ENCODE results near the gene RGS9.
A peak's percentile ranks its signal among the peaks of the same experiment; 100 is the strongest.

Gene RGS9

DNA sequence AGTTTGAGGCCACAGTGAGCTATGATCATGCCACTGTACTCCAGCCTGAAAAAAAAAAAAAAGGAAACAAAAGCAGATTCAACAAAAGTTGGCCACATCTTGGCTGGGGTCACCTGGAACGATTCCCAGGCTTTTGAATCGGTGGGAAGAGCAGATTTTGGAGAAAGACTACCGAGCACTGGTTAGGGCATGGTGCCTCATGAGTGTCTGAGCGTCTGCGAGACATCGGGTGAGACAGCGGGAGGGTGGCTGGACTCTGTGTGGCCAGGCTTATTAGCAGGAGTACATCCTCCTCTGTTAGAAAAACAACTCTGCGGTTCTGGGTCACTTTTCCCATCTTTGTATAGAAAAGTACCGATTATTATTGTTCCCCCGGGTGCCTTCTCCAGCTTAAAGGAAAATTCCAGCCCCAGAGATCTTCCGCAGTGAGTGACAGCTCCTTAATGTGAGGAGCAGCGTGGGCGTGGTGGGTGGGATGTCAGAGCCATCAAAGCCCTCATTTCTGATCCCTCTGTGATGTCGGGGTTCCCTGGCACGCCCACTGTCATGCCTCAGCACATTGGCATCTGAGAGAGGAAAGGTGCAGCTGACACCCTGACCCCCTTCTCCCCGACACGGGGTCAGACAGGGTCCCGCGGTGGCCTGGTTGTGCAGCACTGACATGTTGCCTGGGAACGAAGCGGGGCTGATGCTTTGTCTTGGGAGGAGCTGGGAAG is 6.9 kb downstream of the RGS9 start:
- Histone ChIP-seq H3K4me2 (peak overlapping the region in 8 of 11 experiments; percentile 1 to 64 (median 53); a peak in 11 of 22 replicates), H3K27me3 (peaks cover 3 to 11% (median 5%) of the 10 kb centered on the region in 11 experiments; a peak in 11 of 22 replicates), H3K4me1 (peaks cover 0 to 25% (median 21%) of the 10 kb centered on the region in 10 experiments; a peak in 14 of 20 replicates)

DNA sequence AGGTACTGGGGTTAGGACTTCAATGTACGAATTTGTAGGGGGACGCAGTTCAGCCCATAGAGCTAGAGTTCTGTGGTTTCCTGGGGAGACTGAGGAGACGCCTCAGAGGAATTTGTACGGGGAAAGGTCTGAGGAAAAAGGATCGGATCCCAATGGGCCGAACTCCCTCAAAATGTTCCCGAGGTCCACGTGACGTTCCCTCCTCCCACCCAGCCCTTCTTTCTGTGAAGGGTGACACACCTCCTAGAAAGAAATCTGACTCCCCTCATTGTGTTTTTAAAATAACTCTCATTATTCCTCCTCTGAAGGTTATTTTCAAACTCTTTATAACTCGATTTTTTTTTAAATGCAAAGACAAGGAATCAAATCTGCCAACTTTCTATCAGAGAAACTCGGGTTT is 8.6 kb downstream of the RGS9 start:
- Histone ChIP-seq H3K27ac (no peak overlapping the region), H3K36me3 (no peaks in the 10 kb centered on the region), H3K9ac (no peak overlapping the region), H3K4me2 (no peak overlapping the region), H4K20me1 (no peaks in the 10 kb centered on the region), H3K27me3 (0 out of 22 replicates have a peak, but pooled peaks cover 0 to 5% (median 0%) of the 10 kb centered on the region in 11 experiments), H3K4me3 (no peak overlapping the region), H3K9me3 (replicated peaks in 1 of 11) (no peaks in the 10 kb centered on the region), H3K4me1 (peaks cover 0 to 16% (median 14%) of the 10 kb centered on the region in 10 experiments; a peak in 11 of 20 replicates)
- no peak for TF ChIP-seq Cebpa-rat (IDR thresholded peaks at IDR 0.05)

More for the DNA sequence above, 6.9 kb downstream of the RGS9 start:
- H3K27ac ChIP-seq, result no peak overlapping the region
- no peaks in the 10 kb centered on the region for H3K9me3 ChIP-seq (replicated peaks in 1 of 11)
- H4K20me1 ChIP-seq, result no peaks in the 10 kb centered on the region
- 0 out of 22 replicates have a peak overlapping the region, but pooled peaks of 1 of the 11 experiments have one; percentile 14 for H3K9ac ChIP-seq
- no peak for TF ChIP-seq Cebpa-rat (IDR thresholded peaks at IDR 0.05)
- H3K4me3 ChIP-seq, result no peak overlapping the region
- H3K36me3 ChIP-seq, result no peaks in the 10 kb centered on the region

DNA sequence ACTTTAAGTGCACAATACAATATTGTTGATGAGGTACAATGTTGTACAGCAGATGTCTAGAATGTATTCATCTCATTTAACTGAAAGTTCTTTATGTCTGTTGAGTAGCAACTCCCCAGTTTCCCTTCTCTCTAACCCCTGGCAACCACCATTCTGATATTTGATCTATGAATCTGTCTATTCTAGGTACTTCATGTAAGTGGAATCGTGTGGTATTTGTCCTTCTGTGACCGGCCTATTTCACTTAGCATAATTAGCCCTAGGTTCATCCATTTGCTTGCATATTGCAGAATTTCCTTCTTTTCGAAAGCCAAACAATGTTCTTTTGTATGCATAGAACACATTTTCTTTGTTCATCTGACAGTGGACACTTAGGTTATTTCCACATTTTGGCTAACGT is 10.8 kb downstream of the RGS9 start:
- Histone ChIP-seq H3K27ac (no peak overlapping the region), H3K36me3 (no peaks in the 10 kb centered on the region), H3K4me2 (no peak overlapping the region), H4K20me1 (no peaks in the 10 kb centered on the region), H3K9ac (no peak overlapping the region), H3K9me3 (replicated peaks in 1 of 11) (no peaks in the 10 kb centered on the region), H3K4me3 (no peak overlapping the region), H3K27me3 (0 out of 22 replicates have a peak, but pooled peaks cover 0 to 5% (median 0%) of the 10 kb centered on the region in 11 experiments), H3K4me1 (peaks cover 0 to 16% (median 14%) of the 10 kb centered on the region in 10 experiments; a peak in 11 of 20 replicates)
- TF ChIP-seq Cebpa-rat (IDR thresholded peaks at IDR 0.05), result no peak

DNA sequence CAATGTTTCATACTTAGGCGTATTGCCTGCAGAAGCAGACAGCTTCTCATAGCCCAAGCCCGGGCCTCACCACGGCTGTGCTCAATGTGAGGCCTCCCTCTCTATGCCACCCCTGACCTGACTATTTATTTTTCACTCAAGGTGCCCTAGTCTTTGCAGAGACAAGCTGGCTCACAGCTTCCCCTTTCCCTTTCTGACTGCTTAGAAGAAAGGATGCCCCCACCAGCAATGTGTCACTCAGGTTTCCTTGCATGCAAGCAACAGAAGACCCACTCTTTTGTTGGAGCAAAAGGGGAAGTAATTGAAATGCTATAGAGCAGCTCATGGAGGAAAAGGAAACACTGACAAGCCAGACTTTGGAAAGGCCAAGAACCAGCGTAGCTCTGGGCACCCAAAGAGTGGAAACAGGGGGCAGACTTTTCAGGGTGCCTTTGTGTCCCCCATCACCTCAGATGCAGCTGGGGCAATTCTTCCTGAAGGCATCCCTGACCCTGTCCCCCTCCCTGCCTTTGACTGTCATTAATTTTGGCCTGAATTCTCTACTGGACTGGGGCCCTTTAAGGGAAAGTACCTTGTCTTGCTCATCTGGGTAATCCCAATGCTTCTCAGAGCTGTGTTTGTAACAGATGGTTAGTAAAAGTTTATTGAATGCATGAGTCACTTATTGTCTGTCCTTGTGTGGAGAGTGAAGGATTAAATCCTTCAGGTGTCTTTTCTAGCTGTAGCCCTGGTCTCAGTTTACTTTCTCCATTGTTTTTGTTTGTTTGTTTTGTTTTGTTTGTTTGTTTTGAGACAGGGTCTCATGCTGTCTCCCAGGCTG is 17.8 kb downstream of the RGS9 start:
- Histone ChIP-seq H3K27me3 (no peaks in the 10 kb centered on the region), H3K36me3 (no peaks in the 10 kb centered on the region), H3K4me2 (peak overlapping the region; percentile 61 to 89 (median 76)), H3K4me3 (peak overlapping the region in 1 of 10 experiments; percentile 11; a peak in 1 of 20 replicates), H3K9me3 (replicated peaks in 1 of 11) (peaks cover 0 to 6% (median 0%) of the 10 kb centered on the region in 11 experiments; a peak in 1 of 22 replicates), H4K20me1 (no peaks in the 10 kb centered on the region; a peak in 1 of 22 replicates), H3K27ac (peak overlapping the region in 9 of 11 experiments; percentile 50 to 66 (median 60); a peak in 19 of 22 replicates), H3K9ac (peak overlapping the region in 1 of 11 experiments; percentile 47; a peak in 1 of 22 replicates), H3K4me1 (peaks cover 21 to 46% (median 27%) of the 10 kb centered on the region in 10 experiments)
- no peak for TF ChIP-seq Cebpa-rat (IDR thresholded peaks at IDR 0.05)

DNA sequence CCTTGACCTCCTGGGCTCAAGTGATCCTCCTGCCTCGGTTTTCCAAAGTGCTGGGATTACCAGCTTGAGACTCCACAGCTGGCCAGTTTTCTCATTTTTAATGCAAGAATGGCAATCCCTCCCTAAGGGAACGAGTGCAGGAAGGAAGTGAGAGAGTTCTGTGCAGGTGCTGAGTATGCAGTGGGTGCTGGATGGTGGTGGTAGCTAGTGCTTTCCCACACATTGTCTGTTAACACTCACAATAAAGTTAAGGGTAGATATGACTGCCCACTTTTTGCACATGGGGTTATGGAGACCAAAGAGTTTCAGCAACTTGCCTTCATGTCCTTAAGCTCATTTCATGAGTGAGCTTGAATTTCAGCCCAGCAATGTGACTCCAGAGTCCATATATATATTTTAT is 18.5 kb downstream of the RGS9 start:
- no peak for TF ChIP-seq Cebpa-rat (IDR thresholded peaks at IDR 0.05)
- Histone ChIP-seq H3K27me3 (no peaks in the 10 kb centered on the region), H3K4me3 (peak overlapping the region in 2 of 10 experiments; percentile 11 to 14; a peak in 1 of 20 replicates), H3K4me1 (peaks cover 21 to 53% (median 28%) of the 10 kb centered on the region in 10 experiments), H4K20me1 (no peaks in the 10 kb centered on the region; a peak in 1 of 22 replicates), H3K9me3 (replicated peaks in 1 of 11) (peaks cover 0 to 6% (median 0%) of the 10 kb centered on the region in 11 experiments; a peak in 1 of 22 replicates), H3K27ac (peak overlapping the region in 6 of 11 experiments; percentile 50 to 66 (median 60); a peak in 11 of 22 replicates), H3K4me2 (peak overlapping the region; percentile 61 to 89 (median 76)), H3K36me3 (no peaks in the 10 kb centered on the region), H3K9ac (peak overlapping the region in 1 of 11 experiments; percentile 47; a peak in 1 of 22 replicates)

DNA sequence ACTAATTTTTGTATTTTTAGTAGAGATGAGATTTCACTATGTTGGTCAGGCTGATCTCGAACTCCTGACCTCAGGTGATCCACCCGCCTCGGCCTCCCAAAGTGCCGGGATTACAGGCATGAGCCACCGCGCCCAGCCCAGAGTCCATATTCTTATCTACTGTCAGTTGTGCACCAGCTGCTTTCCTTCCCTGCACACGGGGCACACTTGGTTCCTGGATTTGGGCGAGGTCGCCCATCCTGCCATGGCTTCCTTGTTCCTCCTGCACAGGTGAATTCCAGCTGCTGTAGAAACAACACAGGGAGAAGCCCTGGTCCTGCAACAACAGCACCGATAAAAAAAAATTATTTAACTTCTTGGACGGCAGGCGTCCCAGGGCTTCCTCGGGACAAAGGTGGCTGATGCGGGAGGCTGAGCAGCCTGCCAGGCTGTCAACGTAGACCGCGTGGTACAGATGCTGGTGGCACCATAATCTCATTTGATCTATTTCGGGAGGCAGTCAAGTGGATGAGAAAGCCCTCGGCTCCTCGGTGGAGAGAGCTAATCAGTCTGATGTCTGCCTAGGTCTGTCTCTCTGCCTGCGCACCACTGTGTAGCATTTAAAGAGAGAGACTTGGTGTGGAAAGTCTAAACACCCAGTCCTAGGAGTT is 19.1 kb downstream of the RGS9 start:
- Histone ChIP-seq H3K4me3 (no peak overlapping the region), H3K4me2 (peak overlapping the region; percentile 61 to 89 (median 76)), H3K27ac (peak overlapping the region in 4 of 11 experiments; percentile 3 to 66 (median 58); a peak in 2 of 22 replicates), H3K9me3 (replicated peaks in 1 of 11) (peaks cover 0 to 6% (median 0%) of the 10 kb centered on the region in 11 experiments; a peak in 1 of 22 replicates), H3K36me3 (no peaks in the 10 kb centered on the region), H3K4me1 (peaks cover 21 to 58% (median 29%) of the 10 kb centered on the region in 10 experiments), H3K9ac (no peak overlapping the region), H3K27me3 (no peaks in the 10 kb centered on the region), H4K20me1 (no peaks in the 10 kb centered on the region; a peak in 1 of 22 replicates)
- no peak for TF ChIP-seq Cebpa-rat (IDR thresholded peaks at IDR 0.05)

DNA sequence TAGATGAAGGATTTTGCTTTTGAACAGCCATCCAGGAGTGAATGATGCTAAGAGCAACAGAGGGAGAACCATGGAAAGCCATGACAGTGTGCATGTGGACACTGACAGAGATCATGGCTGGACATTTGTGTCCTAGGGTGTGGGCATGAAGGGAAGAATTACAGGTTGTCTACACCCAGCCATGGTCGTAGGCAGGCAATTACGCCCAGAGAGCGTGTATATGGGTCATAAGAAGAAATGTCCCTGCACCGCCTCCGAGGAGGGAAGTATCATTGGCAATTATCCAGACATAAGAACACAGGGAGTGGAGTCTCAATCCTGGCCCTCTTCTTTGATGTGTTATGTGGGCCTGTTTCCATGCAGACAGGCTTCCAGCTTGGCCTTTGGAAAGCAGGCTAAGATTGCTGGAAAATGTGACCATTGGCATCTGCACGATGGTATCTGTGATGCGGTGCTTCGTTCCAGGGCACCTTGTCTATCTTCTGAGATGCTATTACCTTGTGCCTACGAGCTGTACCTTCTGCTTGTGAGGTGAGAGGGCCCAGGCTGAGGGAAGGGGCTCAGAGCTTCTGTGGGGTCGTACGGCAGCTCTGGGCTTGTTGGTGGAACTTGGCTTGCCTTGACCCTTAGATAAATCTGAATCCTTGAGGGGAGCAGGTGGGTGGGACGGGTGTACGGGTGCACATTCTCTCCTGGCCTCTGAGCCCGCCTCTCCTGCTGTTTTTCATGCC is 19.8 kb downstream of the RGS9 start:
- H3K9ac ChIP-seq, result no peak overlapping the region
- no peaks in the 10 kb centered on the region for H3K36me3 ChIP-seq
- H3K27ac ChIP-seq, result peak overlapping the region in 1 of 11 experiments; percentile 60; a peak in 1 of 22 replicates
- H3K4me3 ChIP-seq, result no peak overlapping the region
- H3K4me1 ChIP-seq, result peaks cover 21 to 58% (median 29%) of the 10 kb centered on the region in 10 experiments
- H4K20me1 ChIP-seq, result no peaks in the 10 kb centered on the region; a peak in 1 of 22 replicates
- peak overlapping the region in 5 of 11 experiments; percentile 76 to 89 (median 81); a peak in 7 of 22 replicates for H3K4me2 ChIP-seq
- H3K9me3 ChIP-seq (replicated peaks in 1 of 11), result peaks cover 0 to 6% (median 0%) of the 10 kb centered on the region in 11 experiments; a peak in 1 of 22 replicates
- no peaks in the 10 kb centered on the region for H3K27me3 ChIP-seq
- TF ChIP-seq Cebpa-rat (IDR thresholded peaks at IDR 0.05), result no peak

DNA sequence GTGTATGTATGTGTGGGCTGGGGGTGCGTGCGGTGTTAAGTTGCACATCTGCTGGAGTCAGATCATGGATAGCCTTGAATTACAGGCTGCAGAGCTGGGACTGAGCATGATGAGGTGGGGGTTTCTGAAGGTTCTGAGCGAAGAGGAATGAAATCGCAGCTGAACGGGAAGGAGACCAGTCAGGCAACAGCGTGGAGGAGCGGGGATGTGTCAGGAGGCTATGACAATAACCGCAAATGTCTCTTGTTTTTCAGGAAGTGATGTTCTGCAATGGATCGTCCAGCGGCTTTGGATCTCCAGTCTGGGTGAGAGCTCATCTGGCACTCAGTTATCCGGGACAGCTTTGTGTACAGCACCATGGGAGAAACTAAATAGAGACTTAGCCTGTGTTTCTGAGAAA is 20.9 kb downstream of the RGS9 start:
- no peak overlapping the region; a peak in 1 of 22 replicates for H3K4me2 ChIP-seq
- no peak for TF ChIP-seq Cebpa-rat (IDR thresholded peaks at IDR 0.05)
- no peaks in the 10 kb centered on the region for H3K36me3 ChIP-seq
- H4K20me1 ChIP-seq, result no peaks in the 10 kb centered on the region; a peak in 1 of 22 replicates
- no peaks in the 10 kb centered on the region for H3K27me3 ChIP-seq
- H3K4me1 ChIP-seq, result peaks cover 21 to 58% (median 29%) of the 10 kb centered on the region in 10 experiments
- H3K9ac ChIP-seq, result no peak overlapping the region
- peaks cover 0 to 6% (median 0%) of the 10 kb centered on the region in 11 experiments; a peak in 1 of 22 replicates for H3K9me3 ChIP-seq (replicated peaks in 1 of 11)
- H3K27ac ChIP-seq, result no peak overlapping the region
- H3K4me3 ChIP-seq, result no peak overlapping the region
